Cardiac atrium fibroblast (primary cell): Measurements from ENCODE around the gene NOP56. TPM values are rescaled to one million over a fixed set of nuclear protein-coding genes. Genes with fewer than 3 reads are reported as not detected.

Experiments
- total RNA-seq: library from RNA; depleted of rRNA; stranded (reverse); fragments of >200 nt; gene quantifications from 2 replicates; pipeline ENCODE4 v1.2.3, GENCODE V29; 2015

Gene NOP56, protein sequence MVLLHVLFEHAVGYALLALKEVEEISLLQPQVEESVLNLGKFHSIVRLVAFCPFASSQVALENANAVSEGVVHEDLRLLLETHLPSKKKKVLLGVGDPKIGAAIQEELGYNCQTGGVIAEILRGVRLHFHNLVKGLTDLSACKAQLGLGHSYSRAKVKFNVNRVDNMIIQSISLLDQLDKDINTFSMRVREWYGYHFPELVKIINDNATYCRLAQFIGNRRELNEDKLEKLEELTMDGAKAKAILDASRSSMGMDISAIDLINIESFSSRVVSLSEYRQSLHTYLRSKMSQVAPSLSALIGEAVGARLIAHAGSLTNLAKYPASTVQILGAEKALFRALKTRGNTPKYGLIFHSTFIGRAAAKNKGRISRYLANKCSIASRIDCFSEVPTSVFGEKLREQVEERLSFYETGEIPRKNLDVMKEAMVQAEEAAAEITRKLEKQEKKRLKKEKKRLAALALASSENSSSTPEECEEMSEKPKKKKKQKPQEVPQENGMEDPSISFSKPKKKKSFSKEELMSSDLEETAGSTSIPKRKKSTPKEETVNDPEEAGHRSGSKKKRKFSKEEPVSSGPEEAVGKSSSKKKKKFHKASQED
- 93.5 and 97.7 TPM in 2 replicates for total RNA-seq

DNA sequence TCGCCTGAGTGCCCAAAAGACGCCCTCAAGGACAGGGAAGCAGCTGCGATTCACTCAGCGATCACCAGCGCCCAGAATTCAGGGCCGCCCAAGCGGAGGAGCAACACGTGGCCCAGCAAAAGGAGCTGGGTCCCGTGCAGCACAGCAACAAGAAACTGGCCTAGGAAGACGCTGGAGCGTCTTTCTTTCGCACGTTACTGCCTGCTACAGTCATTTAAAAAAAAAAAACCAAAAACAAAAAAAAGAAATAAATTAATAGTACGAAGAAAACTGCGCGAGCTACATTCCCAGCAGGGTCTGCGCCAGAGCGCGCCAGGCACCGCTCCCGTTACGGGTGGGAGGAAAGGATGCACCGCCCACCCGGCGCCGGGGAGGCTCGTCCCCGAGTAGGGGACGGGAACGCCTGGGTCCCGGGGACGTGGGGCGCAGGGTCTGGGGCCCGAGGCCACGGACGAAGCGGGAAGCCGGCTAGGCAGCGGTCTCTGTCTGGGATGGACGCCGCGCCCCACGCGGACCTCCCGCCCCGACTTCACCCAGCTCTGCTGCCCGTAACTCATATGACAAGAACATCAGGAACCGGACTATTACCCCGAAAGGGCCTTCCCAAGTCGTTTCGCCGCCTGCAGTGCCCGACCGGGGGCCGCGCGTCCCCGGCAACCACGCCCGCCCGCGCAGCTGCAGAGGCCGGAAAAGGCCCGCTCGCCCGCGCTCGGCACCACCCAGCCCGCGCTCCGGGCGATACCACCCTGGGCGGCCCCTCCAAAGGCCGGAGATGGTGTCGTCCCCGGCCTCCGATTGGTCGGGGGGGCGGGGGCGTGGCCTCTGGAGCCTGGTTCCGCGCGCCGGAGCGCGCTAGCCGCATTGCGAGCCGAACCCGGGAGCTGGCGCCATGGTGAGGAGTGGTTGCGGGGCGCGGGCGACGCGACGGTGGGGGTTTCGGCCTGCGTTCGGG is at the start of gene NOP56:
Gene NOP56 (plus strand): TSS at position 861 of the 952 bp plus-strand sequence. CDS start 29 bp downstream, at position 890.

GRCh38 chr20:2663887-2664719 is 11.7 kb downstream of the NOP56 start, which contains the start of gene IDH3B:
TSS of gene IDH3B (minus strand) at chr20:2664216. CDS start at chr20:2664188, 28 bp downstream.

GRCh38 chr20:2692036-2692885 is 39.8 kb downstream of the NOP56 start, which contains the start of gene EBF4:
TSS of gene EBF4 (plus strand) at chr20:2692780. CDS start at chr20:2693646, 866 bp downstream.

Other genes with a start within 250 kb of the NOP56 start
- 257 and 267 TPM in 2 replicates for gene SNRPB, start 181.8 kb upstream of the NOP56 start, total RNA-seq
- 9.6 and 9.7 TPM in 2 replicates for gene ZNF343, start 143.7 kb upstream of the NOP56 start, total RNA-seq
- not detected in 2 replicates for gene TMC2, start 116.1 kb upstream of the NOP56 start, total RNA-seq
- 75.5 and 83.9 TPM in 2 replicates for gene IDH3B, start 11.6 kb downstream of the NOP56 start, total RNA-seq
- gene EBF4, start 40.1 kb downstream of the NOP56 start, total RNA-seq = 0.49 and 1.4 TPM in 2 replicates
- gene CPXM1, start 148.0 kb downstream of the NOP56 start, total RNA-seq = 0.97 and 2.5 TPM in 2 replicates
- 1.5 TPM in 1 of 2 replicates, not detected in the other for gene C20orf141, start 162.4 kb downstream of the NOP56 start, total RNA-seq
- not detected in 2 replicates for gene TMEM239, start 163.7 kb downstream of the NOP56 start, total RNA-seq
- gene PCED1A, start 188.0 kb downstream of the NOP56 start, total RNA-seq = 21.9 and 36.6 TPM in 2 replicates
- 31.1 and 40.6 TPM in 2 replicates for gene VPS16, start 188.1 kb downstream of the NOP56 start, total RNA-seq
- 46.0 and 61.7 TPM in 2 replicates for gene PTPRA, start 220.8 kb downstream of the NOP56 start, total RNA-seq